HCT116 (cell line): Measurements from ENCODE around the gene TMEM51.

Source experiments
- EGR1 ChIP-seq: IDR thresholded peaks from 2 replicates; pipeline ENCODE4 v1.6.1; 2012; ENCODE audit warnings: low read depth
- REST ChIP-seq: IDR thresholded peaks from 2 replicates; pipeline ENCODE4 v1.6.1; 2012; ENCODE audit warnings: low read depth

- TF ChIP-seq EGR1 (no peak), REST (no peak)
These were observed 59.8 kb downstream of the TMEM51 start for GRCh38 chr1:15213341-15213821.
